ENCODE data around the gene MOSPD3.

MOSPD3 gene

DNA sequence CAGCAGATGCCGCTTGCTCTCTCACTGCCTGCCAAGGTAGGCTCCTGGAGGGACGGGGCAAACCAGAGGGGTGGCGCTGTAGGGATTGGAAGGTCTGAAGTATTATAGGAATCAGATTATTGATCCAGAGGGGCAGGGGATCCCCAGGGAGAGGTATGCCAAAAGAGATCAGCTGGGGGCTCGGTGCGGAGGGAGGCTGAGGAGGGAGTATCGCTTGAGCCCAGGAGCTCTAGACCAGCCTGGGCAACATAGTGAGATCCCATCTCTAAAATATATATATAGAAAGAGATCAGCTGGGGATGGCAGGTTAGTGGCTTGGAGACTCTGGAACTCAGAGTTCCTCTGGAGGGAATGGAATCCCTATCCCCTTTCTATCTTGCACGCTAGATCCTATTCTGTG is 17.2 kb upstream of the MOSPD3 start:
- no peak for DNase-seq

DNA sequence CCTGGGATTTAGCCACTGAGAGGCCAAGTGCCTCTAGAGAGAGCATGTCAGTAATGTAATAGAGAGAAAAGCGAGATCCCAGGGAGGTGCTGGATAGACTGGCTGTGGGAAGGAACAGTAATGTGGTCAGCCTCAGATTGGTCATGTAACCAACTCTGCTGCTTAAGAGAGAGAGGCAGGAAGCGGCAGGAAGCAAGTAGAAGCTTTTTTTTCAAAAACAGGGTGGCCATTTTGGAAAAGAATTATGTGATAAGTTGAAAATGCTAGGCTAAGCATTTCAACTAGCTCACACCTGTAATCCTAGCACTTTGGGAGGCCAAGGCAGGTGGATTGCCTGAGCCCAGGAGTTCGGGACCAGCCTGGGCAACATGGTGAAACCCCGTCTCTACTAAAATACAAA is 13.9 kb upstream of the MOSPD3 start:
- no peak for DNase-seq

DNA sequence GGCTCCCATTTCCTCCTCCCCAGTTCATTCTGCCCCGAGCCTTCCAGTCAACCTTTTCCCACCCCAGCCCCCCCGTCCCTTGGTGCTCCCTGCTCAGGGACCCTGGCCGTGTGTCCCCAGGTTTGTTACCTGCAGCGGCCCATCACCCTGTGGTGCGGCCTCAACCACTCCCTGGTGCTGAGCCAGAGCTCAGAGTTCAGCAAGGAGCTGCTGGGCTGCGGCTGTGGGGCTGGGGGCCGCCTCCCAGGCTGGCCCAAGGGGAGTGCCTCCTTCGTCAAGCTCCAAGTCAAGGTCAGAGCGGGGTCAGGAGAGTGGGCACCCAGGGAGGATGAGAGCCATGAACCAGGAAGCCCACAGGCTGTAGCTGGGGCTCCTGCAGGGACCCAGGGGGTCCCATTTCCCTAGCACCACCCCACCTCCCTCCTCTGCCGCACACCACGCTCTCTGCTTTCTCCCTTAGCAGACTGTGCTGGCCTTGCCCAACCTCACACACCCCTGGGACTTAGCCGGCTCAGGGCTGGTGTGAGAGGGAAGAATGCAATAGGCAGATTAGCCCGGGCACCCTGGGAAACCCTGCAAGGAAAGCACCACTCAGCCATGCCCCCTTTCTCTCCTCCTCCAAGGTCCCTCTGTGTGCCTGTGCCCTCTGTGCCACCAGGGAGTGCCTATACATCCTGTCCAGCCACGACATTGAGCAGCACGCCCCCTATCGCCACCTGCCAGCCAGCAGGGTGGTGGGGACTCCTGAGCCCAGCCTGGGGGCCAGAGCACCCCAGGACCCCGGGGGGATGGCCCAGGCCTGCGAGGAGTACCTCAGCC is 12.2 kb upstream of the MOSPD3 start:
- DNase-seq, result no peak

DNA sequence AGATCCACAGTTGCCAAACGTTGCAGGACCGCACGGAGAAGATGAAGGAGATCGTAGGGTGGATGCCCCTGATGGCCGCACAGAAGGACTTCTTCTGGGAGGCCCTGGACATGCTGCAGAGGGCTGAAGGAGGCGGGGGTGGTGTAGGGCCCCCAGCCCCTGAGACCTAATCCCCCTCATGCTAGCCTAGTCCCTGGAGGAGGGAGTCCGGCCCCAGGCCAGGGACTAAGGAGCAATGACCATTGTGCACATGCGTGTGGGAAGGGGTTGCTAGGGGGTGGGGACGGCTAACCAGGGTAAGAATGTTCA is 11.7 kb upstream of the MOSPD3 start:
- DNase-seq, result no peak

DNA sequence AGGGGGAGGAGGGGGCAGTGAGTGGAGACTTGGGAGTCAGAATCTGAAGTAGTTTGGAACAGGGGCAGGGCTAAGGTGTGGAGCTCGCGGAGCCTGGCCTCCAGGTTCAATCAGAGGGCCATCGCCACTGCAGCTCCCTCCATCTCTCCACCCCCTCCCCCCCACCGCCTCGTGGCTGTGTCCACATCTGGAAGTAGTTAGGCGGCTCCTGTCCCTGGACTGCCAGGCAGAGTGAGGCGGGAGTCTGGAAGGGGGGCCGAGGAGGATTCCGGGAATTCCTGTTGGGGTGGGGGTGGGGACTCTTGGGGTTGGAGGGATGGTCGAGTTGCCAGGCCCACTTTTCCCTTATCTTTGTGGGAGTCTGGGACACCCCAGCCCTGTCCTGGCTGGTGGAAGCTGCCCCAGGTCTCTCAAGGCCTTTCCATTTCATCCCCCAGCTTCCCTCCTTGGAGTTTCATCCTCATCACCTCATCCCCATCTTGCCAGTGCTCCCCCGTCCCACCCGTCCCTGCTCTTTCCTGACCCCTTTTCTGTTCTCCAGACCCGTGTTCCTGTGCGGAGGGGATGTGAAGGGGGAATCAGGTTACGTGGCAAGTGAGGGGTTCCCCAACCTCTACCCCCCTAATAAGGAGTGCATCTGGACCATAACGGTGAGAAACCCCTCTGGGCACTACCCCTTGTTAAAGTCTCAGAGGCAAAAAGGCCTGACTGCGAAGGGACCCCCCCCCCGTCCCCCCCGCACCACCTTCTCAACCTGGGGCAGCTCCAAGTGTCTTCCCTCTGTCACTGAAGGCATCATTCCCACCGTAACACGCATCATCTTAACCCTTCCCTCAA is 9.2 kb upstream of the MOSPD3 start:
- DNase-seq, result no peak

DNA sequence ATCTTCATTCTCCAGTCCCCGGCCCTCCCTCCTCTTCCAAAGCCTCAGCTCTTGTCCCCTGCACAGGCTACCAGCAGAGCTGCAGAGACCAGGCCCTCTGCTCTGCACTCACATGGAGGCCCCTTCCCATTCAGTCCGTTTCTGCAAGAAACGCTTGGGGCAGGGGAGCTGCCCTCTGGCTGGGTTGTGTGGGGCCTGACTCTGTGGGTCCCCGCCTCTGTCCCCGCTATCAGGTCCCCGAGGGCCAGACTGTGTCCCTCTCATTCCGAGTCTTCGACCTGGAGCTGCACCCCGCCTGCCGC is 8.7 kb upstream of the MOSPD3 start:
- DNase-seq, result no peak

DNA sequence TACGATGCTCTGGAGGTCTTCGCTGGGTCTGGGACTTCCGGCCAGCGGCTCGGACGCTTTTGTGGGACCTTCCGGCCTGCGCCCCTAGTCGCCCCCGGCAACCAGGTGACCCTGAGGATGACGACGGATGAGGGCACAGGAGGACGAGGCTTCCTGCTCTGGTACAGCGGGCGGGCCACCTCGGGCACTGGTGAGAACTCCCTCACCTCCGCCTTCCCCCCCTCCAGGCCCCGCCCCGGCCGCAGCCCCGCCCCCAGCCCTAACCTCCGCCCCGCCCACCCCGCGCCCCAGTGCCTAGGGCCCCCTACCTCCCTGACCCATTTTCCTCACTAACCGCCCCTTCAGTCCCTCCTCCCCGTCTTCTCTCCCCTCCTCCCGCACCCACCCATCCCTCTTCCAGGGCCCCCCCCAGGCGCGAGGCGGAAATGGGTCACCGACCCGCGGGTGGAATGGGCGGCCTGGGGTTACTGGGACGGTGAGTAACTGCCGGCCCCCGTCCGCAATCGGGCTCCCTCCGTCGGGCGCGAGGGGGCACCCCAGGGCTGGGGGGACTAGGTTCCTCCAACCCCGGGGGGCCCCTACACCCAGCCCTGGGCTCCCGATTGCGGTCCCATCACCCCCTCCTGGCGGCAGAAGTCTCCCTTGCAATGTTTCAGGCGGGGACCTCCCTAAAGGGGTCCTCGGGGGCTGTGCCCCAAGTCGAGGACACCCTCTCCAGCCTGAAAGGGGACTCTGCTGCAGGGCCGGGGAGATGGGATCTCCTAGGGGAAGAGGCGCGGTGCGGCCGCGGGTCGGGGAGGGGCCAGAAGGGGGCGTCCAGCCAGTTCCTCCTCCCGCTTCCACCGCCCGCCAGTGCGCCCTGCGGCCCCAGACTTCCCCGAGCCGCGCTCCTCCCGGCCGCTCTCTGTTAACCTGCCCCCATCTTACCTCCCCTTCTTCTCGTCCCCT is 8.0 kb upstream of the MOSPD3 start:
- DNase-seq, result peak; percentile 39 to 58

DNA sequence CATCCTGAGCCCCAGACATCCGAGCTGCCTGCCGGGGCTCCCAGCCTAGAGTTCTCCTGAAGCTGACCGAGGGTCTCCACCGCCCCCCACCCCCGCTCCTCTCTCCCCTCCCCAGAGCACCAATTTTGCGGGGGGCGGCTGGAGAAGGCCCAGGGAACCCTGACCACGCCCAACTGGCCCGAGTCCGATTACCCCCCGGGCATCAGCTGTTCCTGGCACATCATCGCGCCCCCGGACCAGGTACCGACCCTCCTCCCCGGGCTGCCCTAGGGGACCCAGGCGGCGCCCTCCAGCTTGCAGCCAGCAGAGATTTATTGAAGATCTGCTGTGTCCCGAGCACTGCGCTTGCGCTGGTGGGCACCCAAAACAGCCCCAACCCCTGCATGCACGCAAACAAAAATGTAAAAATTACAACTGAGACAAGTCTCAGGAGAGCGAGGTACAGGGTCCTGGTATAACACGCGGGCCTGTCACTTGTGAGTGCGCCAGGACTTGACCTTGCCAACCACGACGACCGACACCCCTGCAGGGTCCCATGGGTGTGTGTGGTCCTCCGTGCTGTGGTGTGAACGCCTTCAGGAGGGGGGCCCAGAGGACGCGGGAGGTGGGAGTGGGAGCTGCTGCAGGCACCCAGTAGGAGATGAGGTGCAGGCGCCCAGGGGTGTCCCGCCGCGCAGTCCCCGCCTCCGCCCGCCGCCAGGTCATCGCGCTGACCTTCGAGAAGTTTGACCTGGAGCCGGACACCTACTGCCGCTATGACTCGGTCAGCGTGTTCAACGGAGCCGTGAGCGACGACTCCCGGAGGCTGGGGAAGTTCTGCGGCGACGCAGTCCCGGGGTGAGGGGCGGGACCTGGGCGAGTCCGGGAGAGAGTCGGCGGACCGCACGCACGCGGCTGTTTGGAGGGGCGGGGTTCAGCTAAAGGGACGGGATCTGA is 7.1 kb upstream of the MOSPD3 start:
- no peak for DNase-seq

DNA sequence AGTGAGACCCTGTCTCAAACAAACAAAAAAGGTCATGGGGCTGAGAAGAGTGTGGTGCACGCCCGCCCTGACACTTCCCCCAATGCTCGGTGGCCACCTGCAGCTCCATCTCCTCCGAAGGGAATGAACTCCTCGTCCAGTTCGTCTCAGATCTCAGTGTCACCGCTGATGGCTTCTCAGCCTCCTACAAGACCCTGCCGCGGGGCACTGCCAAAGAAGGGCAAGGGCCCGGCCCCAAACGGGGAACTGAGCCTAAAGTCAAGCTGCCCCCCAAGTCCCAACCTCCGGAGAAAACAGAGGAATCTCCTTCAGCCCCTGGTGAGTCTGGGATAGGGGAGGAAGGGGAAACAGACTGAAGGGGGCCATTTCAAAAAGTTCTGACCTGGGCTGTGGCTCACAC is 6.0 kb upstream of the MOSPD3 start:
- no peak for DNase-seq

DNA sequence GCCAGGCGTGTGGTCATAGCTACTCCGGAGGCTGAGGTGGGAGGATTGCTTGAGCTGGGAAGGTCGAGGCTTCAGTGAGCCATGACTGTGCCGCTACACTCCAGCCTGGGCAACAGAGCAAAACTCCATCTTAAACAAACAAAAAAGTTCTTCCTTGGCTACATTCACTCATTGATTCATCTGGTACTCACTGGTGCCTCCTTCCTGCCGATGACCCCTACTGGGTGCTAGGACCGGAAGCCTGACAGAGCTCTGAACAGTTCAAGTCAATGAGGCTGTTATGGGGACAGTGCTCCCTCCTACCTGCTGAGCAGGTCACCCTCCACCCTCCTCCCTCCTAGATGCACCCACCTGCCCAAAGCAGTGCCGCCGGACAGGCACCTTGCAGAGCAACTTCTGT is 5.2 kb upstream of the MOSPD3 start:
- peak in 1 of 2 experiments; percentile 15 for DNase-seq

DNA sequence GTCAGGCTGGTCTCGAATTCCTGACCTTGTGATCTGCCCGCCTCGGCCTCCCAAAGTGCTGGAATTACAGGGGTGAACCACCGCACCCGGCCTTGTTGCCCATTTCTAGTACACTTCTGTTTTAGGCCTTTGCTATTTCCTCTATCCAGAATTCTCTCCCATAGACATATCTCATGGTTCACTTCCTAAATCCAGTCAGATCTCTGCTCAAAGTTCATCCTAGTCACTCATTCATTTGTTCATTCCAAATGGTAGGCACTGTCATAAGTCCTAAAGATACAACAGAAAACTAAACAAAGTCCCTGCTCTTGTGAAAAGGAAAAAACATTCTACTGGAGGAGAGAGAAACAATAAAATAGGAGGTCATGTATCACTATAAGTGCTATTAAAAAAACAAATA is 2.4 kb upstream of the MOSPD3 start:
- DNase-seq, result no peak

DNA sequence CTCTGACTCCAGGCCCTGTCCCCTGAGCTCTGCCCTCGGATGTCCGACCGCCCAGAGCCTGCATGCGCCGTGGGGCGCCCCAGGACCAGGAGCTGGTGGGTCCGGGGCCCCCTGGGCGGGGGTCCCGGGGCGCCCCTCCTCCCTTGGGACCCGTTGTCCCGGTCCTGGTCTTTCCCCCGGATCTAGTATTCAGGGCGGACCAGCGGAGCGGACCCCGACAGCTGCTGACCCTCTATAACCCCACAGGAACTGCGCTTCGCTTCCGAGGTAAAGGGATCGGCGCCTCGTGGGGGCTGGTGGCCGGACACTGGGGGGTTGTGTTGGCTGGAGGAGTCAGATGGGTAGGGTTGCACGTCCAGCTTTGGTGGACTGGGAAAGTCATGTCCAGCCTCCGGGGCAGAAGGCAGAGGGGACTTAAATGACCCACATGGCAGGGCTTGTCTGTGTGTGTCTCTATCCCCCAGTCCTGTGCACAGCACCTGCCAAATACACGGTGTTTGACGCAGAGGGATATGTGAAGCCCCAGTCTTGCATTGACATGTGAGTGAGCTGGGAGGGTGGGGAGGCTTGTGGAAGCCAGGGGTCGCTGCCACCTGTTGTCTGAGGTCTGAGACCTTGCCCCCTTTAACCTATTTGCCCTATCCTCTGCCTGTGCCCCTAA is 520 bp downstream of the MOSPD3 start:
- DNase-seq, result no peak

DNA sequence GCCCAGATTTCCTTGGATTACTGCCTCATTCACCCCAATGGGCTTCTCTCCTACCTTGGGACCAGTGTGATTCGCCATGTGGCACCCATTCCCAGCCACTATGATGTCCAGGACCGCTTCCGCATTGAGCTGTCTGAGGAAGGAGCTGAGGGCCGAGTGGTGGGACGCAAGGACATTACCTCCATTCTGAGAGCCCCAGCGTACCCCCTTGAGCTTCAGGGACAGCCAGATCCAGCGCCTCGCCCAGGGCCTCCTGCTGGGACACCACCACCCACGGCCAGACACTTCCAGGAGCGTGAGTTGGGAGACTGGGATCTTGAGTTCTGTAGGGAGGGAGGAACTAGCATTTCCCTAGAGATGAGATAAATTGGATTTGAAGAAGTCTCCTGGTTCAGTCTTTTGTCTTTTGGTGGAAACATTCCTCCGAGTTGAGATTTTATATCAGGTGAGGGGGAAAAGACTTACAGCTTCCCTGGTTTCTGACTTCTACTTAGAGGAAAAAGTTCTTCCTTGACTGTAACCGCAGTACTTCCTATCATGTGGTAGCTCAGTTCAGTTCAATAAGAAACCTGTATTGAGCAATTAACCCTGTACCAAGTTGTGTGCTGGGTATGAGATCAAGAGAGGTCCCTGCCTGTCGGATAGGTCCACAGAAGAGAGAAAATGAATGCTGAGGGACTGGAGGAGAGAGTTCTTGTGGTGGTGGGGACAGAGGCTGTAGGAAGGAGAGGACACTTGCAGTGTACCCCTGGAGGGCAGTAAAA is 1.3 kb downstream of the MOSPD3 start:
- no peak for DNase-seq

DNA sequence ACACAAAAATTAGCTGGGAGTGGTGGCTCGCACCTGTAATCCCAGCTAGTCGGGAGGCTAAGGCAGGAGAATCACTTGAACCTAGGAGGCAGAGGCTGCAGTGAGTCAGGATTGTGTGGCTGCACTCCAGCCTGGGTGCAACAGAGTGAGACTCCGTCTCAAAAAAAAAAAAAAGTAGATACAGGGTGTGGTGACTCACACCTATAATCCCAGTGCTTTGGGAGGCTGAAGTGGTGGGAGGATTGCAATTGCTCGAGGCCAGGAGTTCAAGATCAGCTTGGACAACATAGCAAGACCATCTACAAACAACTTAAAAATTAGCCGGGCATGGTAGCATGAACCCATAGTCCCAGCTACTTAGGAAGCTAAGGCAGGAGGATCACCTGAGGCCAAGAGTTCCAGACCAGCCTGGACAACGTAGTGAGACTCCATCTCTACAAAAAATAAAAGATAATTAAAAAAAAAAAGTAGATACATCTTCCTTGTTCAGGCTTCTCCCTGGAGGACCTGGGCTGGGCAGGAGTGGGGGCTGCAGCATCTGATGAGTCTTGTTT is 2.0 kb downstream of the MOSPD3 start:
- DNase-seq, result no peak

DNA sequence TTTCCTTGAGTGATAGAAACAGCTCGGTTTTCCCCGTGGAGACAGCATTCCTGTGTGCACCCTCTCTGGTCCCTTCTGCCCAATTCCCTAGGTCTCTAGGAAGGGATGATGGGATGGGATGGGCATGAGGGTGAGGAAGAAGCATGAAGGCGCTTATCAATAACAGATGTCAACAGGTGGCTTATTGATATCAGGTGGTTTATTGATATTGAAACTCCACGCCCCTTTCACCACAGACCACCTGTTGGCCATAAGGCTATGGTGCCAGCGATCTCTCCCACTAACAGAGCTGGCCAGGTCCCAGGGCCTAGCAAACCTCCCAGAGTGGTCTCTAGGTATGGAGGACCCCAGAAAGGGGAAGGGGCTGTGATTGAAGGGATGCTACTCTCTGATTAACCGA is 7.9 kb downstream of the MOSPD3 start:
- DNase-seq, result no peak

DNA sequence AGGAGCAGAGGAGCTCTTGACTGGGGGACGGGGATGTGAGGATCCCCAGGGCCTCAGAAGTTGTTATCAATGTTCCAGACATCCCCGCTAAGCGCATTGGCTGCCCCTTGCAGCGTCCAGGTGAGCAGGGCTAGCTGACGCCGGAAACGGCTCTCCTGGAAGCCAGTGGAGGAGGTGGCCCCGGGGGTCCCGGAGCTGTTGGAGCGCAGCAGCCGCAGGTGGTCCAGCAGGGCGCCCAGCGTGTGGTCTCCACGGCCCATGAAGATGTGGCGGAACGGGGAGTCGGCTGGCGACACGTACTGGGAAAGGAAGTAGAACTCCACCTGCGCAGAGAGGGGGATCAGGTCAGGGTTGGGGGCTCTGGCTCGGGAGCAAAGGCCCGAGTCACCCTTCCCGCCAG is 8.5 kb downstream of the MOSPD3 start:
- DNase-seq, result no peak

DNA sequence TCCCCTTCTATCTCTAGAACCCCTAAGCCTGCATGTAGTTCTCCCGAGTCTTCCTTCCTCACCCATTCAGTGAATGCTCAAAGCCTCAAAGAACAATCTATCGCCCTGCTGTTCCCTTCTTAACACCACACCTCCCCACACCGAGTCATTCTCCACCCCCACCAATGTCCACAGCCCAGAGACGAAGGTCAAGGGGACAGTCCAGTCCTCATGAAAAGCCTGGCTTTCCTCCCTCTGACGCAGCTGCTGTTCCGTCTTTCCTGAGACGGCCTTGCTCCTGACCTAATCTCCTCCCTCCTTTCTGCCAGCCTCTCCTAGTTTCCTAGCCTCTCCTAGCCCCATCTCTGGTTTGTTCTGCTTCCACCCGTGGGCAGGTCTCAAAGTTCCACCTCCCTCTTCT is 9.2 kb downstream of the MOSPD3 start:
- DNase-seq, result no peak

DNA sequence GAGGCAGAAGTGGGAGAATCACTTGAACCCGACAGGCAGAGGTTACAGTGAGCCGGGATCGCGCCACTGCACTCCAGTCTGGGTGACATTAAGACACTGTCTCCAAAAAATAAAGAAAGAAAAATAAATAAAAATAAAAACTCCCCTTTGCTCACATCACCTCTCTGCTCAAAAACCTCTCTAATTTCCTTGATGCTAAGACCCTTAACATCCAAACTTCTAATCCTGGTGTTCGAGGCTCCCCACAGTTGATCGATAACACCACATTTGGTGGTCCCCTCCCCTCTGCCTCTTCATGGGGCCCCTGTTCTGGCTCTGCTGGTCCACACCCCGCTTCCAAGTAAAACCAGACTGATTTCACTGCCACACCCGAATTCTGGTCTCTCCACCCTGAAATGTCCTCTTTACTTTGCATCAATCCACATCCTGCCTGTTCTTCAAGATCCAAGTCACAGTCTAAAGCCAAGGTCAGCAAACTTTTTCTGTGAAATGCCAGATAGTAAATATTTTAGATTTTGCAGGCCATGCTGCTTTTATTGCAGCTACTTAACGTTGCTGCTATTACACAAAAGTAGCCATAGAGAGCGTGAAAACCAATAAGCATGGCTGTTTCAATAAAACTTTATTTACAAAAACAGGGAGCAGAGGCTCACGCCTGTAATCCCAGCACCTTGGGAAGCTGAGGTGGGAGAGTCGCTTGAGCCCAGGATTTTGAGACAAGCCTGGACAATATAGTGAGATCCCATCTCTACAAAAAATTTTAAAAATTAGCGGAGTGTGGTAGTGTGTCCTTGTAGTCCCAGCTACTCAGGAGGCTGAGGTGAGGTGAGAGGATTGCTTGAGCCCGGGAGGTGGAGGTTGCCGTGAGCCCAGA is 11.8 kb downstream of the MOSPD3 start:
- no peak for DNase-seq

DNA sequence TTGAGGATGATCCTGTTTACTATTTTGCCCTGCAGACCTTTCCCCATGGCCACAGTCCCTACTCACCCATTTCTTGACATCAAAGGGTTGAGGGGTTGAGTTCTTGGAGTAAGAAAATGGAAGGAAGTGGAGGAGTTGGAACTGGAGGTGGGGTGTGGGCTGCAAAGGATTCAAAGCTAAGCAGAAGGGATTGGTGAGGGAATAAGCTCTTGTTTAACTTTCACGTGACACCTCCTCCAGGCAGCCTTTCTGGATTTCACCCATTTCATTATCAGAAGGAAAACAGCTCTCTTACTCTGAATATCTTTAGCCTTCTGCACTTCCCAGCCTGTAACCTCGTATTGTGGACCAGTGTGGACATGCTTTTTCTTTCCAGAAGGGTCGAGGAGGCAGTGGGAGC is 13.7 kb downstream of the MOSPD3 start:
- no peak for DNase-seq
